ENCODE data around the gene DEF6. TPM values are rescaled to one million over a fixed set of nuclear protein-coding genes. Genes with fewer than 3 reads are reported as not detected.
A peak's percentile ranks its signal among the peaks of the same experiment; 100 is the strongest.
"Not testable (repeated sequence)": the region's sequence is repeated elsewhere in the genome, so short reads cannot be mapped to it uniquely, and the experiment has no call there.

The DEF6 gene
- polyA plus RNA-seq, 10 donors: 3.1 to 12.0 (median 5.2) TPM

- DNase-seq: no peak
Observed at GRCh38 chr6:35278708-35279107, 18.9 kb upstream of the DEF6 start.

- no peak for DNase-seq
Observed at GRCh38 chr6:35280903-35281302, 16.7 kb upstream of the DEF6 start.

GRCh38 chr6:35282472-35282871, 15.1 kb upstream of the DEF6 start:
- DNase-seq: no peak

GRCh38 chr6:35283361-35283760, 14.3 kb upstream of the DEF6 start:
- no peak for DNase-seq

- DNase-seq: no peak
Observed at GRCh38 chr6:35287671-35288396, 9.8 kb upstream of the DEF6 start.

- DNase-seq: no peak
Observed at GRCh38 chr6:35288834-35289233, 8.8 kb upstream of the DEF6 start.

GRCh38 chr6:35291491-35291890, 6.1 kb upstream of the DEF6 start:
- DNase-seq: no peak

- DNase-seq: no peak
Observed at GRCh38 chr6:35292494-35292893, 5.1 kb upstream of the DEF6 start.

- no peak for DNase-seq
Observed at GRCh38 chr6:35293681-35294080, 3.9 kb upstream of the DEF6 start.

- DNase-seq: peak in 1 of 3 donors; percentile 40
Observed at GRCh38 chr6:35294308-35294945, 3.2 kb upstream of the DEF6 start.

- no peak for DNase-seq
Observed at GRCh38 chr6:35295036-35295435, 2.6 kb upstream of the DEF6 start.

- DNase-seq: no peak
Observed at GRCh38 chr6:35295521-35296315, 1.9 kb upstream of the DEF6 start.

GRCh38 chr6:35296931-35297600, 552 bp upstream of the DEF6 start:
- DNase-seq: peak in 1 of 3 donors; percentile 23

- DNase-seq: no peak
Observed at GRCh38 chr6:35298625-35299140, 1.1 kb downstream of the DEF6 start.

- peak in 1 of 3 donors; percentile 31 for DNase-seq
Observed at GRCh38 chr6:35299674-35300073, 2.1 kb downstream of the DEF6 start.

- DNase-seq: no peak
Observed at GRCh38 chr6:35300848-35301247, 3.2 kb downstream of the DEF6 start.

- DNase-seq: peak in 1 of 3 donors; percentile 30
Observed at GRCh38 chr6:35302604-35303241, 5.1 kb downstream of the DEF6 start.

- no peak for DNase-seq
Observed at GRCh38 chr6:35304299-35304698, 6.7 kb downstream of the DEF6 start.

GRCh38 chr6:35305117-35305516, 7.5 kb downstream of the DEF6 start:
- DNase-seq: no peak

GRCh38 chr6:35307138-35307537, 9.5 kb downstream of the DEF6 start:
- not testable (repeated sequence) for DNase-seq

- DNase-seq: not testable (repeated sequence)
Observed at GRCh38 chr6:35308543-35308942, 10.9 kb downstream of the DEF6 start.
